HG02798 (cell line): ENCODE measurements around the gene ATF7IP.

Experiments used
- ATAC-seq: cut with Tn5 transposase; IDR thresholded peaks from one replicate; pipeline ENCODE4 v1.9.1; 2021; ENCODE audit warnings: mild to moderate bottlenecking; ENCODE audit not compliant: unreplicated experiment, poor library complexity

The ATF7IP gene

DNA sequence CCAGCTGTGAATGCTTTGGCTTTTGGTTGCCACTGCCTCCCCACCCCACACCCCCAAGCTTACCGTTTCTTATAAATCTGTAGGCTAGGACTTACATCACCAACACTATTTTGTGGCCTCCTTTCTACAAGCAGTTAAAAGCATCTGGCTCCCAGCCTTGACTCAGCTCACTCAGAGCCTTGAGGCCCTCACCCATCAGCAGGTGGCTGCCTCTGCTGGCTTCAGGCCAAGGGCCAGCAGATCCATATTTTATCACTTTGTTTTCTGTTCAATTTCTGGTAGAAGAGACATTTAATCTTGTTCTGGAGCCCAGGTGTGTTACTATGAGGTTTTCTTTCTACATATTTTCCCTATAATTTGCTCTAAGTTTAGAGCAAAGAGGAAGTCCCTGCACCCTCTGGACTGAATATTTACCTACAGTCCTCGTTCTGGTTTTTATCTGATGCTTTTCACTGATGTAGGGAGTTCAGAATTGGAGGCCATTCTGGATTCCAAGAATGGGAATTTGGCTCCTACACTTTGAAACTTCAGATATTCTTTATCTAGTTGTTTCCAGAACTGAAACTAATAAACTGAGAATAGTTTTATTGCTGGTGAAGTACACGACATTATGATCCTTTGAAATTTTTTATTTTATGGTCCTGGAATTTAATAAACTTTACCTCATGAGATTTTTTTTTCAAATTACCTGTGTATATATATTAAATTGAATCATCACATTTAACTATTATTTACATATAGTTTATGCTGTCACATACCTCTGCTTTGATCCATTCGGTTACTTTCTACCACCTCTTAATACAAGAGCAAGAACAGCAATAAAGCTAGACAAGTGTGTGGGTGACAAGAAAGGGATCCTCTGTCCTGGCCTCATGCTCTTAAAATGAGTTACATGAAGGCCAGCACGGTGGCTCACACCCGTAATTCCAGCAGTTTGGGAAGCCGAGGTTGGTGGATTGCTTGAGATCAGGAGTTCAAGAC lies 180.0 kb downstream of the ATF7IP start:
- no peak for ATAC-seq

GRCh38 chr12:14547571-14547970 lies 182.1 kb downstream of the ATF7IP start:
- no peak for ATAC-seq

DNA sequence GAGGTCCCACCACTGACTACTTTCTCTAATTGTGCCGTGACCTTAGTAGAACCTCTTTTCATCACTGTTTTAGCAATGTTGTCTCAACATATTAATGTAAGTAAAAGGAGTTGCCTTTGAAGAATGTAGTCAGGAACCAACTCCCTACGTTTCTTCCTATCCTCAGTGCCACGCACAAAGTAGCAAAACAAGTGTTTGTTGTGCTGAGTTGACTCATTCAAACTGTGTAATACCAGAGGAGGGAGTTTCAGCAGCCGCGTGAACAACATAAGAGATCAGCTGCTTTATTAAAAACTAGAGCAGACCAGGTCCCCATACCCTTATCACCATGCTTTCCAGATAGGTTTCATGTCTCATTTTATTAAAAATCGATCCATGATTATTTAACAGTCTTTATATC lies 183.1 kb downstream of the ATF7IP start:
- no peak for ATAC-seq
